ENCODE measurements around the gene ALAS1.
"Not testable (repeated sequence)": the region's sequence is repeated elsewhere in the genome, so short reads cannot be mapped to it uniquely, and the experiment has no call there.

The ALAS1 gene

GRCh38 chr3:52177701-52178042 is 20.3 kb upstream of the ALAS1 start:
- DNase-seq: no peak

- DNase-seq: not testable (repeated sequence)
These were observed 19.8 kb upstream of the ALAS1 start for GRCh38 chr3:52178126-52178525.

- DNase-seq: no peak
These were observed 19.4 kb upstream of the ALAS1 start for GRCh38 chr3:52178537-52178936.

- DNase-seq: no peak
These were observed 16.4 kb upstream of the ALAS1 start for GRCh38 chr3:52181543-52181942.

GRCh38 chr3:52182196-52182595 is 15.8 kb upstream of the ALAS1 start:
- DNase-seq: no peak

GRCh38 chr3:52182691-52183090 is 15.3 kb upstream of the ALAS1 start:
- no peak for DNase-seq

GRCh38 chr3:52183786-52184445 is 14.0 kb upstream of the ALAS1 start:
- DNase-seq: no peak

- no peak for DNase-seq
These were observed 13.3 kb upstream of the ALAS1 start for GRCh38 chr3:52184690-52185089.

- no peak for DNase-seq
These were observed 12.6 kb upstream of the ALAS1 start for GRCh38 chr3:52185311-52185710.

GRCh38 chr3:52185837-52186236 is 12.1 kb upstream of the ALAS1 start:
- no peak for DNase-seq

GRCh38 chr3:52186729-52187128 is 11.2 kb upstream of the ALAS1 start:
- DNase-seq: no peak

GRCh38 chr3:52188556-52188955 is 9.4 kb upstream of the ALAS1 start:
- DNase-seq: no peak

- no peak for DNase-seq
These were observed 7.5 kb upstream of the ALAS1 start for GRCh38 chr3:52190294-52191074.

- DNase-seq: no peak
These were observed 6.3 kb upstream of the ALAS1 start for GRCh38 chr3:52191663-52192062.

GRCh38 chr3:52193065-52193464 is 4.9 kb upstream of the ALAS1 start:
- DNase-seq: no peak

- no peak for DNase-seq
These were observed 3.3 kb upstream of the ALAS1 start for GRCh38 chr3:52194485-52195290.

GRCh38 chr3:52195291-52195597 is 2.7 kb upstream of the ALAS1 start:
- DNase-seq: no peak

- DNase-seq: no peak
These were observed 2.1 kb upstream of the ALAS1 start for GRCh38 chr3:52195823-52196331.

- DNase-seq: no peak
These were observed 983 bp upstream of the ALAS1 start for GRCh38 chr3:52196977-52197376.

GRCh38 chr3:52197499-52197841 is 490 bp upstream of the ALAS1 start:
- DNase-seq: no peak

GRCh38 chr3:52198643-52199608 is 966 bp downstream of the ALAS1 start:
- DNase-seq: no peak

- no peak for DNase-seq
These were observed 3.2 kb downstream of the ALAS1 start for GRCh38 chr3:52200981-52201679.

All from COR-L47 (cell line).